Fibroblast of skin of right biceps (primary cell): ENCODE data around the gene DCTN1.
"Not testable (repeated sequence)": the region's sequence is repeated elsewhere in the genome, so short reads cannot be mapped to it uniquely, and the experiment has no call there.

Source experiments
- DNase-seq: peaks from one replicate; pipeline ENCODE4 v3.0.0-alpha.2; 2013

DCTN1 gene

DNA sequence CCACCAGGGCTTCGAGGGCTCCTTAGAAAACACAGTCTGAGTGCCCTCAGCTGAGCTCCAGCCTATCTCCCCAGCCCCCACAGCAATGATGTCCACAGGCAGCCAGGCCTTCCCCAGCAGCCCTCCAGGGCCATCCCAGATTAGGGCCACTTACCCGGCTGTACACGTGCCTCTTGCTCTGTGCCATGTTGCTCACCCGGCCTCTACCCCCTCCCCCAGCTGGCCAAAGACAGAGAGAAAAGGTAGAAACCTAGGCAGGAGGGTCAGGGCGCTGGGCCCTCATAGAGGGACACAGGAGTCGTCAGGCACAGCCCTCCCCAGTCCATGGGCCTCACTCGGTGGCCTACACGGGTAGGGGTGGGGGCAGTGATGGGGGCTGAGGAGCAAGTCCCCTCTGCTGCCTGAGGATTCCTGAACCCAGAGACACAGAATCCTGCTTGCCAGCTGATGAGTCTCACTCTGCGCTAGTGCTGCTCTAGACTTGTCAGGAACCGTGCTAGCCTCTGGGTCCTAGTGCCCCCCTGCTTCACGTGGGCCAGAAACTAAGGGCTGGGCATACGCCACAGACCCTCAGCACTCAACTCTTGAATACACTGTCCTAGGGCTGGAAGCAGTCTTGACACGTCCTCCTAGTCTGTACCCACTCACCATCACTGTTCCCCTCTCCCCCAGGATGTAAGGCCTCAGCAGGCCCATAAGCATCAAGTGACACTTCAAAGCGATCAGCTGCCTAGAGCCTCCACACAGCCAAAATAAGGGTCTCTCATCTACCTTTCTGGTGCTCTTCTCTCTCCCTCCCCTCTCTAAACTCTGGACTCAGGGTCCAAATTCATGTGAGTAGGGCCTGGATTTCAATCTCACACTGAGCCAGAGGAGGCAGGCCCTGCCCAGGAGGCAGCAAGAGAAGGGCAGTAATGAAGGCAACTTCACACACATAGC, at the start of gene DCTN1:
TSS of gene DCTN1 (minus strand) at position 461 of the 939 bp plus-strand sequence. CDS start at position 187, 274 bp downstream.
- peak; percentile 70 for DNase-seq

DNA sequence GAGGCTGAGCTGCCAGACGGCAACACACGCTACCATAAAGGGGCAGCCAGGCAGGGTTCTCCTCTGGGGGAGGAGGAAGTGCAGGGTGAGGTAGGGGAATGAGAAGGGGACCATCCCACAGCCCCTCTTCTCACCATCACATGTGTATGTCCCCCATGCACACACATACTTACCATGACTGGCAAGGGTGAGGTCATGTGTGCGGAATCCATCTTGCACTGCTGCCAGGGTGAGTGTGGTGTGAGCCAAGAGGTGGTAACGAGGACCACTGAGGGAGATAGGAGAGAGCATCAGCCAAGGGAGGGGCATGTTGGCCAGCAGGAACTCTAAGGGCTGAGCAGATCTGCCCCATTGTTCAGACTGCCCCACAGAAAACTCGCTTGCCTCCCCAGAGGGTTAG, 48.6 kb upstream of the DCTN1 start:
- DNase-seq = no peak

GRCh38 chr2:74427551-74427950, 47.4 kb upstream of the DCTN1 start:
- no peak for DNase-seq

DNA sequence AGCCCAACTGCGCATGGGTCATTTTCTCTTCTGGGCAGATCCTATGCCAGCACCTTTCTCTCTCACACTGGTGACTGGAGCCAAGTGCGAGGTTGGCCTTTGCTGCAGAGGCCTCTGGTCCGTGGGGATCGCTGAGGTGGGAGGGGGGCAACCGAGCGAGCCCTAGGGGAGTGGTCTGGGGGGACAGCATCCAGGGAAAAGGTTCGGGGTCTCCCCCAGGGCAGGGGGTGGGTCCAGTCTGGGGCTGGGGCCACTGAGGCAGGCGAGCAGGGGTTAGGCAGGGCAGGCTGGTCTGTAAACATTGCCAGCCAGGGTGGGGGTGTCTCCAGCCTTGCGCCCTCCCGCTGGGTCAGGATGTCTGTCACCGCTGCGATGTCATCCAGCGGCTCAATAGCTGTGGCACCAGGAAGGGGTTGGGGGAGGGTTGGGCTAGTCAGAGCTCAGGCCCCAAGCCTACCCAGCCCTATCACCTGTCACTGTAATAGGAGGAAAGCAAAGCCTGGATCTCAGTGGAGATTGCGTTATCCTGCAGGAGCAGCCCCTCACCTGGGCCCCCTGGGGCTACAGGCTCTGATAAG, 46.2 kb upstream of the DCTN1 start:
- no peak for DNase-seq

DNA sequence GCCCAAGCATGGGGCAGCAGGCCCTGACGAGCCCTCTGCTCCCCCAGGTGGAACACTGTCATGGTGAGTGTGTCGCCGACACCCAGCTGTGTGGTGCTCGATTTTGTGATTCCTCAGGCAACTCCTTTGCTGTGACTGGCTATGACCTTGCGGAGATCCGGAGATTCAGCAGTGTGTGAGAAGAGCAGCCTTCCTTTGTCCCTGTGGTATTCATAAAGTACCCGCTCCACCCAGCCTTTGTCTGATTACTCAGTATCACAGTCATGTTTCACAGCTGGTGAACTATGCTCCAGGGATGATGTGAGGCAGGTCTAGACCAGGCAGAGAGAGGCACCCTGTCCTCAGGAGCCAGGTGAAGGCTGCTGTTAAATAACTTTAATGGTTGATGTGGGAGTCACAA, 45.4 kb upstream of the DCTN1 start:
- no peak for DNase-seq

- DNase-seq = no peak
Observed at GRCh38 chr2:74424995-74425406, 44.9 kb upstream of the DCTN1 start.

DNA sequence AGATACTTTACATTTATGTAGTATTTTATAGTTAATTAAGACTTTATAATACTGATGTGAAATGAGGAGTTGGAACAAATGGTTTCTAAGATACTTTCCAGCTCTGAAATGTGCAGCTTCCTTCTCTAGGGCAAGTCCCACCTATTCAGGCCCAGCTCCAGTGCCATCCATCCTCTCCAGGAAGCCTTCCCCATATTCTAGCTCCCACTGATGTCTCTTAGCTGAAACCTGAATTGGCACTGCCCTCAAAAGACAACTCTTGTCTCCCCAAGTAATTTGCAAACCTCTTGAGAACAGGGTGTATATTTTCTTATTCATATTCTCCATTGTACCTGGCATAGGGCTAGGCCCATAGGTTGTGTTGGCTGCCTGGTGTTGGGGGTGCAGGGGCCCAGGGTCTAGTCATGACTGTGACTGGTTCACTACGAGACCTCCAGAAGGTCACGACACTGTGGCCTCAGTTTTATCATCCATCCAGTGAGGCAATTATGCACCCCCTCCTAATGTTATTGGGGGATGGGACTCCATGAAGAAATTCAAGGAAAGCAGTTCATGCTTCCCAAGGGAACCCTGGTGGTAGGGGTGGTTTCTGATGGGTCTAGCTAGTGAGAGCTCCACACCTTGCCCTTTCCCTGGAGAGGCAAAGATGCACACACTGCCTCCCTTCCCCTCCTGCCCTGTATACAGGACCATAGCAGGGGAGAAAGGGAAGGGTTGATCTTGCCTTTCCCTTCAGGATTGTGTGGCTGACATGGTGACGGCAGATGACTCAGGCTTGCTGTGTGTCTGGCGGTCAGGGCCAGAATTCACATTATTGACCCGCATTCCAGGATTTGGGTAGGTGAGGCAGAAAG, 44.3 kb upstream of the DCTN1 start:
- DNase-seq = no peak

- DNase-seq = no peak
Observed at GRCh38 chr2:74423231-74424095, 43.4 kb upstream of the DCTN1 start.

DNA sequence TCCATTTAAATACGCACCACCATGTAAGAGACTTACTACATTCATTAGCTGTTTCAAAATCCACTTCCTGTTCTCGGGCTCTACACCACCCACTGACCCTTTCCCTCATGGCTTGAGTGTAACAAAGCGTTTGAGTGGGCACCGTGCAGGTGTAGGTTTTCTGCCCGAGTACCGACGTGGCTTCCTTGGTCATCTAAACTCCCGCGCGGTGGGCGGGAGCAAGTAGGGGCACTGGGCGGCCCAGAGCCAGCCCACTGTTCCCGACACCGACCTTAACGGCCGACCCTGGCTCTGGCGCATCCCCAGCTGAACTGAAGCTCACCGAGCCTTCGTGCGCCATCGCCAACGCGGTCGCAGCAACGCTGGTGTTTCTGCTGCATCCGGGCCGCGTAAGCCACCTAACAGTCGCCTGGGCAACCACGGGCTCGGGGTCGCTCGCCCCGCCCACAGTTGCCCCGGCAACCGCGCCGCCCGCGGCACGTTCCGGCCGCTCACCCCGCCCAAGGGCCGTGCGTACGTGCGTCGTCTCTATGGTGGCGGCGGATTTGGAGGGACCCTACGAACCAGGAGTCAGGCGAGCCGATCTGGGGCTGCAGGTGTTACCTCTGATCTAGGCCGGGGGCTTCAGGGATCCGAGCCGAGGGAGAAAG, 41.2 kb upstream of the DCTN1 start, which contains the start of the genes C2orf81 and WDR54:
TSS of gene C2orf81 (minus strand) at position 399 of the 650 bp plus-strand sequence. CDS start at position 340, 59 bp downstream.
TSS of gene WDR54 (plus strand) at position 510 of the 650 bp plus-strand sequence. CDS start 424 bp downstream, outside the sequence.
- peak; percentile 89 for DNase-seq

GRCh38 chr2:74420443-74421103, 40.5 kb upstream of the DCTN1 start:
- DNase-seq = not testable (repeated sequence)

- no peak for DNase-seq
Observed at GRCh38 chr2:74420006-74420405, 39.9 kb upstream of the DCTN1 start.

DNA sequence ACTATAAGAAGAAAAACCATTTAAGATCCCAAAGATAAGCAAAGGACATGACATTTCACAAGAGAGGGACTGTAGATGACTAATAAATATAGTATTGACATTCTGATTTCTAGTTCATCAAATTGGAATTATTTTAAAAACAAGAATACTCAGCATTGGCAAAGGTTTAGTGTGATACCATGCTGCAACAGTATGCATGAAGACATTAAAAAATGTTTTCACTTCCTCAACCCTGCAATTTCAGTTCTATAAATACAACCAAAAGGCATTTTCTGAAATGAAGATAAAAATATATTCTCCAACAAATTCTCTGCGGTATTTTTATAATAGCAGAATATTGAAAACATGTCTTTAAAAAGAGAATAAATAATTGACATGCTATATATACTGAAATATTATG, 39.2 kb upstream of the DCTN1 start:
- DNase-seq = no peak

- no peak for DNase-seq
Observed at GRCh38 chr2:74418312-74418711, 38.2 kb upstream of the DCTN1 start.

DNA sequence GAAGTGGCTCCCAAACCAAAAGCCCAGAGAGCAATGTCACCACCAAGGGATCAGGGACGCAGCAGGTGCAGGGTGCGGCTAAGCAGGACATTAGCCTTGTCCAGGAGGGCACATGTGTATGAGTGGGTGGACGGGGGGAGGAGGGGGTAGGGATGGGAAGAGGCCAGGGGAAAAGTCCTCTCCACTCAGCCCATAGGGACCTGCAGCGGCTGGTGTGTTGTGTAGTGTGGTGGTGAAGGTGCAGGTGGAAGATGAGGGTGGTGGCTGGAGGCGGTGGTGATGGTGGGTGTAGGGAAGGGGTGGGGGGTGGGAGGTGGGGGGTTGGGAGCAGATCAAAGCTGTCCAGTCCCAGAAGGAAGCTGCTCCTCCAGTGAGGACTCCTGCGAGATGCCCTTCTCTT, 37.7 kb upstream of the DCTN1 start:
- no peak for DNase-seq

GRCh38 chr2:74417197-74417596, 37.1 kb upstream of the DCTN1 start:
- no peak for DNase-seq

DNA sequence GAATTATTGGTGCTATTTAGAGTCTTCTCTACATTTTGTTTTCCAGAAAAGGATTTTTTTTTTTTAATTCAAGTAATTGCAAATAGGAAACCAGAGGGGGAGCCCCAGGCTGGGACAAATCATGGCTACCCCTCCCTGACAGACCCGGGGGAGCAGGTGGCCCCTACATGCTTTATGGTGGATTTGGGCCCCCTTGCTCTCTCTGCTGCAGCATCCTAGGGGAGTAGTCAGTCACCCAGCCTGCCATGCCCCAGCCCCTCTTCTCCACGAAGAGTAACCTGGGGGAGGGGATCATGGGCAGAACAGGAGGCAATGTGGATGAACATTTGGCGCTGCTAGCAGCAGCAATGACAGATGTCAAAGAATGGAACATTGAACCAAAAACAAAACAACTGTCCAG, 36.7 kb upstream of the DCTN1 start:
- no peak for DNase-seq

DNA sequence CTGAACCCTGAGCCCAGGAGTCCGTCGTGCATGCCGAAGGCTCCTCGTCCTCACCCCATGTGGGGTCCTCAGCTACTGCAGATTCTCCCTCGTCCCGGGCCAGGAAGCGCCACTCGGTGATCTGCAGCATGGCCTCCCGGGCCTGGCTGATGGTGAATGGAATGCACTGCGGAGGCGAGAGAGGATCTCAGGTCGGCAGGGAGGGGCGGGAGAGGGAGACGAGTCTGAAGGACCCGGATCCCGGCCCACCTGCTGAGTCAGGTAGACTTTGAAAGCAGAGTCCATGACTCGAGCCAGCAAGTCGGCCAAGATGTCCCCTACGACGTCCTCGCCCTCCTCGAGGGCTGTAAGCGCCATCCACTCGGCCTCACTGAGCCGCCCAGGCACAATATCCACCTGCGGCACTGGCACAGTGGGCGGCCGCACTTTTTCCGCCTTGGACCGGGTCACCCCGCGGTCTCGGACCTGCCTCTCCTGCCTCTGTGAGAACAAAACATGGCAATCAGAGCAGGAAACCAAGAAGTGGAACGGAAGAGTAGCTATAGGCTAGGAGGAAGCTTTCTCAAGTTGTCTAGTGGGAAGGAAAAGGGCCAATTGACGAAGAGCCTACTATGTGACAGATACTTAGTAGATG, 35.8 kb upstream of the DCTN1 start:
- DNase-seq = no peak

DNA sequence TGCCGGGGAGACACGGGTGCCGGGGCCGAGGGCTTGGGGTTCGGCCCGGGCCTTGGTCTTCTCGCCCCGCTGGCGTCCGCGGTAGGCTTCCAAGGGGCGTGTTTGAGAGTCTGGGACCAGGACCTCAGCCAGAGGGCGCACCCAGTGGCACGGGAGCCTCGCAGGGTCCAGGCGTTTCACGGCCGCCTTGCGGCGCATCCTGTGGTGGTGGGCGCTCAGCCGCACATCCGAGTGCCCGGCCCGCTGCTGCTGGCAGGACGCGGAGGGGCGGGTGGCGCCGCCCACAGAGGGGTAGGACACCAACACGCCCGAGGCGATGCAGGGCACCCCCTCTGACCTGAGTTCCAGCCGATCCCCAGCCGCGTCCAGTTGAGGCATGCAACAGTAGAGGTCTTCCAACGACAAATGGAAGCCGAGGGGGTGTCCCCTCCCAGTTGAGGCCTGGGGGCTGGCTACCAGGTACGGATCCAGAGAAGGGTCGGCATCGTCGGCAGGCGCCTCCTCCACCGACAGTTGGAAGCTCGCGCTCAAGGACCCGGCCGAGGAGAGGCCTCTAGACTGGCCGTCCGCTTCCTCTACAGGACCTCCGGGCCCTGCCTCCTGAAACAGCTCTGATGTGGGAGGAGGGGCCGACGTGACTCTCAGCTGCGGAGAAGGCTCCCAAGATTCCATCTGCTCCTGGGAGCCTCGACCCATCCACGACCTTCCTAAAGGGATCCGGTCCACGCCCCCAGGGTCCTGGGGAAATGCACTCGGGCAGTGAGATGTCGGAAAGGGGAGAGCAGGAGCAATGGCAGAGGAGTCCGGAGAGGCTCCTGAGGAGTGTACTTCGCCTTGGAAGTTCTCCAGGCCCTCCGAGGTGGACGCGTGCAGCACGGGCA, 35.0 kb upstream of the DCTN1 start:
- peak; percentile 31 for DNase-seq

- DNase-seq = no peak
Observed at GRCh38 chr2:74414441-74414840, 34.3 kb upstream of the DCTN1 start.
